ENCODE measurements around the gene MAGI2. TPM values are rescaled to one million over a fixed set of nuclear protein-coding genes. Genes with fewer than 3 reads are reported as not detected.

Gene MAGI2
- total RNA-seq, 2 donors from 2014 or later: 0.08 to 0.19 TPM

GRCh38 chr7:78161781-78162180 lies 1291.7 kb downstream of the MAGI2 start:
- Mint-ChIP-seq H3K4me1 (ENCODE audit: low read depth in 2 of 2) (no peaks in the 10 kb centered on the region), H3K36me3 (no peaks in the 10 kb centered on the region), H3K9me3 (no peaks in the 10 kb centered on the region), H3K27ac (no peak overlapping the region), H3K27me3 (peaks cover 5 to 10% of the 10 kb centered on the region in 2 donors), H3K4me3 (no peak overlapping the region)
- ATAC-seq (no peak), DNase-seq (ENCODE audit: low spot score) (no peak)

GRCh38 chr7:78159545-78159944 lies 1293.9 kb downstream of the MAGI2 start:
- Mint-ChIP-seq H3K36me3 (no peaks in the 10 kb centered on the region), H3K4me3 (no peak overlapping the region), H3K9me3 (no peaks in the 10 kb centered on the region), H3K4me1 (ENCODE audit: low read depth in 2 of 2) (no peaks in the 10 kb centered on the region), H3K27me3 (peaks cover 5 to 10% of the 10 kb centered on the region in 2 donors), H3K27ac (no peak overlapping the region)
- peak in 1 of 2 donors; percentile 28 for ATAC-seq
- no peak for DNase-seq (ENCODE audit: low spot score)

GRCh38 chr7:78153285-78153684 lies 1300.2 kb downstream of the MAGI2 start:
- H3K9me3 Mint-ChIP-seq: no peaks in the 10 kb centered on the region
- H3K27ac Mint-ChIP-seq: no peak overlapping the region
- no peak overlapping the region for H3K4me3 Mint-ChIP-seq
- DNase-seq (ENCODE audit: low spot score) (no peak), ATAC-seq (no peak)
- H3K27me3 Mint-ChIP-seq: peaks cover 4 to 8% of the 10 kb centered on the region in 2 donors
- H3K36me3 Mint-ChIP-seq: no peaks in the 10 kb centered on the region
- no peaks in the 10 kb centered on the region for H3K4me1 Mint-ChIP-seq (ENCODE audit: low read depth in 2 of 2)

- Mint-ChIP-seq H3K27ac (no peak overlapping the region), H3K36me3 (no peaks in the 10 kb centered on the region), H3K4me3 (no peak overlapping the region), H3K27me3 (peaks cover 7 to 27% of the 10 kb centered on the region in 2 donors), H3K9me3 (no peaks in the 10 kb centered on the region), H3K4me1 (ENCODE audit: low read depth in 2 of 2) (no peaks in the 10 kb centered on the region)
- DNase-seq (ENCODE audit: low spot score): no peak
- no peak for ATAC-seq
Measured at GRCh38 chr7:78151229-78151628, 1302.2 kb downstream of the MAGI2 start.

- DNase-seq (ENCODE audit: low spot score) (no peak), ATAC-seq (no peak)
- no peaks in the 10 kb centered on the region for H3K36me3 Mint-ChIP-seq
- no peaks in the 10 kb centered on the region for H3K4me1 Mint-ChIP-seq (ENCODE audit: low read depth in 2 of 2)
- no peak overlapping the region for H3K27ac Mint-ChIP-seq
- H3K27me3 Mint-ChIP-seq: peaks cover 11 to 40% of the 10 kb centered on the region in 2 donors
- no peak overlapping the region for H3K4me3 Mint-ChIP-seq
- no peaks in the 10 kb centered on the region for H3K9me3 Mint-ChIP-seq
Measured at GRCh38 chr7:78149787-78150186, 1303.7 kb downstream of the MAGI2 start.

GRCh38 chr7:78148166-78148894 lies 1305.1 kb downstream of the MAGI2 start:
- no peak for DNase-seq (ENCODE audit: low spot score)
- Mint-ChIP-seq H3K9me3 (no peaks in the 10 kb centered on the region), H3K27me3 (peaks cover 15 to 50% of the 10 kb centered on the region in 2 donors), H3K36me3 (no peaks in the 10 kb centered on the region), H3K27ac (no peak overlapping the region), H3K4me1 (ENCODE audit: low read depth in 2 of 2) (no peaks in the 10 kb centered on the region), H3K4me3 (no peak overlapping the region)
- ATAC-seq: no peak

- H3K27ac Mint-ChIP-seq: no peak overlapping the region
Measured at GRCh38 chr7:78146546-78146945, 1306.9 kb downstream of the MAGI2 start.

GRCh38 chr7:78143661-78144060 lies 1309.8 kb downstream of the MAGI2 start:
- H3K36me3 Mint-ChIP-seq: no peaks in the 10 kb centered on the region
- ATAC-seq: no peak
- H3K4me1 Mint-ChIP-seq (ENCODE audit: low read depth in 2 of 2): no peaks in the 10 kb centered on the region

More at GRCh38 chr7:78146546-78146945, 1306.9 kb downstream of the MAGI2 start:
- no peaks in the 10 kb centered on the region for H3K9me3 Mint-ChIP-seq
- H3K4me1 Mint-ChIP-seq (ENCODE audit: low read depth in 2 of 2): no peaks in the 10 kb centered on the region
- ATAC-seq (no peak), DNase-seq (ENCODE audit: low spot score) (no peak)
- peaks cover 15 to 57% of the 10 kb centered on the region in 2 donors for H3K27me3 Mint-ChIP-seq
- no peak overlapping the region for H3K4me3 Mint-ChIP-seq
- no peaks in the 10 kb centered on the region for H3K36me3 Mint-ChIP-seq

GRCh38 chr7:78141522-78142281 lies 1311.8 kb downstream of the MAGI2 start:
- ATAC-seq (no peak), DNase-seq (ENCODE audit: low spot score) (no peak)
- Mint-ChIP-seq H3K9me3 (no peaks in the 10 kb centered on the region), H3K36me3 (no peaks in the 10 kb centered on the region), H3K27me3 (peaks cover 14 to 44% of the 10 kb centered on the region in 2 donors), H3K27ac (no peak overlapping the region), H3K4me3 (no peak overlapping the region), H3K4me1 (ENCODE audit: low read depth in 2 of 2) (no peaks in the 10 kb centered on the region)

More at GRCh38 chr7:78143661-78144060, 1309.8 kb downstream of the MAGI2 start:
- no peak overlapping the region for H3K4me3 Mint-ChIP-seq
- DNase-seq (ENCODE audit: low spot score): no peak
- H3K27ac Mint-ChIP-seq: no peak overlapping the region
- H3K9me3 Mint-ChIP-seq: no peaks in the 10 kb centered on the region
- peaks cover 20 to 63% of the 10 kb centered on the region in 2 donors for H3K27me3 Mint-ChIP-seq

- H3K36me3 Mint-ChIP-seq: no peaks in the 10 kb centered on the region
- H3K9me3 Mint-ChIP-seq: no peaks in the 10 kb centered on the region
- ATAC-seq: no peak
- H3K4me1 Mint-ChIP-seq (ENCODE audit: low read depth in 2 of 2): no peaks in the 10 kb centered on the region
- H3K4me3 Mint-ChIP-seq: no peak overlapping the region
- peaks cover 12 to 31% of the 10 kb centered on the region in 2 donors for H3K27me3 Mint-ChIP-seq
- no peak for DNase-seq (ENCODE audit: low spot score)
- H3K27ac Mint-ChIP-seq: no peak overlapping the region
Measured at GRCh38 chr7:78140109-78140508, 1313.4 kb downstream of the MAGI2 start.

GRCh38 chr7:78139335-78139734 lies 1314.1 kb downstream of the MAGI2 start:
- peaks cover 8 to 23% of the 10 kb centered on the region in 2 donors for H3K27me3 Mint-ChIP-seq
- DNase-seq (ENCODE audit: low spot score) (no peak), ATAC-seq (no peak)
- no peak overlapping the region for H3K4me3 Mint-ChIP-seq
- no peaks in the 10 kb centered on the region for H3K36me3 Mint-ChIP-seq
- H3K9me3 Mint-ChIP-seq: no peaks in the 10 kb centered on the region
- H3K27ac Mint-ChIP-seq: no peak overlapping the region
- H3K4me1 Mint-ChIP-seq (ENCODE audit: low read depth in 2 of 2): no peaks in the 10 kb centered on the region

GRCh38 chr7:78134774-78135173 lies 1318.7 kb downstream of the MAGI2 start:
- Mint-ChIP-seq H3K9me3 (no peaks in the 10 kb centered on the region), H3K36me3 (no peaks in the 10 kb centered on the region), H3K4me3 (no peak overlapping the region), H3K27me3 (no peaks in the 10 kb centered on the region), H3K27ac (no peak overlapping the region), H3K4me1 (ENCODE audit: low read depth in 2 of 2) (no peaks in the 10 kb centered on the region)
- DNase-seq (ENCODE audit: low spot score) (no peak), ATAC-seq (no peak)

- H3K27me3 Mint-ChIP-seq: no peaks in the 10 kb centered on the region
- no peak overlapping the region for H3K4me3 Mint-ChIP-seq
- H3K9me3 Mint-ChIP-seq: no peaks in the 10 kb centered on the region
- H3K4me1 Mint-ChIP-seq (ENCODE audit: low read depth in 2 of 2): no peaks in the 10 kb centered on the region
- no peaks in the 10 kb centered on the region for H3K36me3 Mint-ChIP-seq
- ATAC-seq (no peak), DNase-seq (ENCODE audit: low spot score) (no peak)
- H3K27ac Mint-ChIP-seq: no peak overlapping the region
Measured at GRCh38 chr7:78134256-78134655, 1319.2 kb downstream of the MAGI2 start.

GRCh38 chr7:78130446-78131215 lies 1322.8 kb downstream of the MAGI2 start:
- Mint-ChIP-seq H3K27me3 (peaks cover 4 to 8% of the 10 kb centered on the region in 2 donors), H3K4me1 (ENCODE audit: low read depth in 2 of 2) (no peaks in the 10 kb centered on the region), H3K27ac (no peak overlapping the region), H3K4me3 (no peak overlapping the region), H3K36me3 (no peaks in the 10 kb centered on the region), H3K9me3 (no peaks in the 10 kb centered on the region)
- ATAC-seq (no peak), DNase-seq (ENCODE audit: low spot score) (no peak)
